HUES48 (cell line): ENCODE measurements around the gene RPS6KA3.

Source experiments
- H3K27ac ChIP-seq: one replicate; pipeline ENCODE4 v1.7.0; 2013; ENCODE audit warnings: low read depth, low read length, inconsistent platforms
- H3K27me3 ChIP-seq: 2 replicates; pipeline ENCODE4 v1.6.1; 2013; ENCODE audit warnings: mild to moderate bottlenecking, low read length; ENCODE audit not compliant: control insufficient read depth, insufficient read depth
- H3K36me3 ChIP-seq: 2 replicates; pipeline ENCODE4 v1.6.1; 2013; ENCODE audit warnings: low read length; ENCODE audit not compliant: control insufficient read depth, insufficient read depth
- H3K4me1 ChIP-seq: 2 replicates; pipeline ENCODE4 v1.6.1; 2013; ENCODE audit warnings: mild to moderate bottlenecking, low read length; ENCODE audit not compliant: control insufficient read depth, insufficient read depth
- H3K4me3 ChIP-seq: 2 replicates; pipeline ENCODE4 v1.5.1; 2013; ENCODE audit warnings: mild to moderate bottlenecking, low read depth, low read length
- H3K9ac ChIP-seq: 2 replicates; pipeline ENCODE4 v1.6.1; 2013; ENCODE audit warnings: mild to moderate bottlenecking, low read depth, low read length, moderate library complexity
- H3K9me3 ChIP-seq: 2 replicates; pipeline ENCODE4 v1.6.1; 2013; ENCODE audit warnings: low read length; ENCODE audit not compliant: control insufficient read depth, insufficient read depth

The RPS6KA3 gene

DNA sequence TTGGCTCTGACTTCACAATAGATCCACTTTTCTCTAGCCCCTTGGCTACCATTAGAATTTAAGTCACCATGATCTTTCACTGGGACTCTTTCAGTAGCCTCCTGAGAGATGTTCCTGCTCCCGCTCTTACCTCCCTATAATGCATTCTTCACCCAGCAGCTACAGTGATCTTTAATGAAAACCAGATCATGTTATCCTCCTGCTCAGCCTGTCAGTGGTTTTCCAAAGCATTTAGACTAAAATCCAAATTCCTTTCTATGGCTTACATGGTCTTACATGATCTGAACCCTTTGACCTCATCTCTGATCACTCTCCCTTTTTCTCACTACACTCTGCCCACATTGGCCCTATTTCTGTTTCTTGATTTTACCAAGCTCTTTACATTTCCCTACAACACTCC lies 18.3 kb upstream of the RPS6KA3 start:
- Histone ChIP-seq H3K9ac (no peak overlapping the region), H3K36me3 (no peaks in the 10 kb centered on the region), H3K27me3 (no peaks in the 10 kb centered on the region), H3K4me1 (no peaks in the 10 kb centered on the region), H3K4me3 (no peak overlapping the region), H3K9me3 (no peaks in the 10 kb centered on the region; the same call in 1 of the 2 replicates), H3K27ac (no peak overlapping the region)

DNA sequence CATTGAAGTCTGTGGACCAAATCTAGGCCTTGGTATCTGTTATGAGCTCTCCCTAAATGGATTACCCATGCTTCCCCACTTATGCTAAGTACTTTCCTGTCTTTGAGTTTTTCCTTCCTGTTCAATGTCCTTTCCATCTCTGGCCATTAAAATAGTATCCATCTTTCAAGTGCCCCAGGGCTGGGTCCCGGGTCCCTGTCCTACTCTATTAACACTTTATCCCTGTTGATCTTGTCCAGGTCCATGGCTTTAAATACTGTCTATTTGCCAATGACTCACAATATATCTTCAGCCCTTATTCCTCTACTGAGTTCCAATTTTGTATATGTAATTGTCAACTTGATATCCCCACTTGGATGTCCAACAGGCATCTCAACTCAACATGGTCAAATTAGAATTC lies 17.7 kb upstream of the RPS6KA3 start:
- Histone ChIP-seq H3K9ac (no peak overlapping the region), H3K9me3 (no peaks in the 10 kb centered on the region; the same call in 1 of the 2 replicates), H3K4me1 (no peaks in the 10 kb centered on the region), H3K27ac (no peak overlapping the region), H3K4me3 (no peak overlapping the region), H3K27me3 (no peaks in the 10 kb centered on the region), H3K36me3 (no peaks in the 10 kb centered on the region)

DNA sequence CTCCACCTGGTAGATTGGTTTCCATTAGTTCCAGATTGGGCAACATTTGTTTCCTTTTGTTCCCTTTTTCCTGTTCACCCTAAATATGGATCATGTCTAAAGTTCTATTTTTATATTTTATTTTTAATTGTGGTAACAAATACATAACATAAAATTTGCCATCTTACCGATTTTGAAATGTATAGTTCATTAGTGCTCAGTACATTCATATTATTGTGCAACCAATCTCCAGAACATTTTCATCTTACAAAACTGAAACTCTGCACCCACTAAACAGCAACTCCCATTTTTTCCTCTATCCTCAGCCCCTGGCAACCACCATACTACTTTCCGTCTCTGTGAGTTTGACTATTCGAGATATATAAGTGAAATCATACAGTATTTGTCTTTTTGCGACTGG lies 14.2 kb upstream of the RPS6KA3 start:
- Histone ChIP-seq H3K27me3 (no peaks in the 10 kb centered on the region), H3K36me3 (no peaks in the 10 kb centered on the region), H3K9me3 (no peaks in the 10 kb centered on the region), H3K9ac (no peak overlapping the region), H3K4me3 (no peak overlapping the region), H3K27ac (no peak overlapping the region), H3K4me1 (no peaks in the 10 kb centered on the region)

GRCh38 chrX:20274121-20274520 lies 7.4 kb upstream of the RPS6KA3 start:
- H3K4me3 ChIP-seq: no peak overlapping the region
- H3K27me3 ChIP-seq: peaks cover 27% of the 10 kb centered on the region
- H3K9me3 ChIP-seq: no peaks in the 10 kb centered on the region
- H3K4me1 ChIP-seq: no peaks in the 10 kb centered on the region
- no peaks in the 10 kb centered on the region for H3K36me3 ChIP-seq
- no peak overlapping the region for H3K9ac ChIP-seq
- no peak overlapping the region for H3K27ac ChIP-seq

GRCh38 chrX:20271730-20272129 lies 5.0 kb upstream of the RPS6KA3 start:
- H3K36me3 ChIP-seq: no peaks in the 10 kb centered on the region
- H3K9ac ChIP-seq: no peak overlapping the region
- no peak overlapping the region for H3K27ac ChIP-seq
- H3K4me1 ChIP-seq: no peaks in the 10 kb centered on the region
- peaks cover 40% of the 10 kb centered on the region for H3K27me3 ChIP-seq
- H3K4me3 ChIP-seq: no peak overlapping the region
- H3K9me3 ChIP-seq: no peaks in the 10 kb centered on the region

DNA sequence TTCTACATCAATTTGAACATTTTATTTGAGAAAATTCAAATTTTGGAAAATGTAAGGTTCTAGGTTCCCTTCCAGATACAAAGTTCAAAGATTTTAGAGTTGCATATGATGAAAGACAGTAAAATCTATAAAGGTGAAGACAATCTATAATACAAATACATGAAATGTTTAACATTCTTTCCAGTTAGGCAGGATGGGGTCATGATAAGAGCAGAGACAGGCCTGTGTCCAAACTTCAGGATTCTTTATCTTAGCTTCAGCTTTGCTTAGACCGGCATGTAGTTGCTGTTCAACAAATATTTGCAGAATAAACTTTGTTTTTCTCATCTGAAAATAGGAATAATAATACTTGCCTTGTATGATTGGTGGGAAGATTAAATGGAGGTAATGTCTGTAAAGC lies 4.5 kb upstream of the RPS6KA3 start:
- H3K27ac ChIP-seq: no peak overlapping the region
- H3K27me3 ChIP-seq: peaks cover 40% of the 10 kb centered on the region
- no peaks in the 10 kb centered on the region for H3K36me3 ChIP-seq

GRCh38 chrX:20270562-20270890 lies 3.8 kb upstream of the RPS6KA3 start:
- Histone ChIP-seq H3K36me3 (no peaks in the 10 kb centered on the region), H3K9ac (no peak overlapping the region), H3K9me3 (no peaks in the 10 kb centered on the region), H3K4me1 (no peaks in the 10 kb centered on the region), H3K4me3 (no peak overlapping the region), H3K27me3 (peaks cover 42% of the 10 kb centered on the region), H3K27ac (no peak overlapping the region)

More for the DNA sequence above, 4.5 kb upstream of the RPS6KA3 start:
- H3K9ac ChIP-seq: no peak overlapping the region
- H3K9me3 ChIP-seq: no peaks in the 10 kb centered on the region
- H3K4me1 ChIP-seq: no peaks in the 10 kb centered on the region
- H3K4me3 ChIP-seq: no peak overlapping the region

GRCh38 chrX:20269848-20270561 lies 3.3 kb upstream of the RPS6KA3 start:
- Histone ChIP-seq H3K27ac (no peak overlapping the region), H3K4me1 (no peaks in the 10 kb centered on the region), H3K9ac (no peak overlapping the region), H3K4me3 (no peak overlapping the region), H3K9me3 (no peaks in the 10 kb centered on the region), H3K27me3 (peaks cover 48% of the 10 kb centered on the region), H3K36me3 (no peaks in the 10 kb centered on the region)

GRCh38 chrX:20267931-20268701 lies 1.4 kb upstream of the RPS6KA3 start:
- Histone ChIP-seq H3K27ac (peak overlapping the region; percentile 10), H3K9ac (0 out of 2 replicates have a peak overlapping the region, but pooled peaks have one; percentile 25), H3K4me3 (peak overlapping the region; percentile 87), H3K36me3 (no peaks in the 10 kb centered on the region), H3K27me3 (peaks cover 57% of the 10 kb centered on the region), H3K9me3 (no peaks in the 10 kb centered on the region), H3K4me1 (peaks cover 15% of the 10 kb centered on the region)

DNA sequence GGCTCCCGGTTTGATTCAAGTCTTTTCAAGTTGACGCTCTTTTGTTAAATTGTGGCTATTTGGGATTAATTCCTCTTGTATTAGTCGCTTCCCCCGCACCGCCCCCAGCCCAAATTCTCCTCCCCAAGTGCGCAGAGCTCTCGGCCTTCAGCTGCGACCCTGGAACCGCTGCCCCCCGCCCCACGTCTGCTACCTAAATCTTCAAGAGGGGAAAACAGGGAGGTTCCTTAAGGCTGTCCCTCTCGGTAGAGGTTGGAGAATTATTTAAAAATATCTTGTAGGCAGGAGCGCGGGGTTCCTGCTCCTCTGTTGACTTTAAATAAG lies 860 bp upstream of the RPS6KA3 start:
- 0 out of 2 replicates have a peak overlapping the region, but pooled peaks have one; percentile 20 for H3K9ac ChIP-seq
- H3K4me3 ChIP-seq: peak overlapping the region; percentile 87
- peak overlapping the region; percentile 46 for H3K27ac ChIP-seq
- H3K4me1 ChIP-seq: peaks cover 15% of the 10 kb centered on the region
- H3K36me3 ChIP-seq: no peaks in the 10 kb centered on the region
- peaks cover 57% of the 10 kb centered on the region for H3K27me3 ChIP-seq
- H3K9me3 ChIP-seq: no peaks in the 10 kb centered on the region
